Common myeloid progenitor, CD34-positive (primary cell): ENCODE data around the gene INPPL1.

Experiments used
- CTCF ChIA-PET: fragments of 350-600 bp; sonication (Branson Sonifier 250); formaldehyde crosslinking; loops from one replicate; lab custom pipeline; 2021; ENCODE audit warnings: antibody characterized with exemption; lab: Charles Lee
- POLR2A ChIA-PET: fragments of 350-600 bp; sonication (Branson Sonifier 250); formaldehyde crosslinking; loops from one replicate; lab custom pipeline; 2021; ENCODE audit warnings: antibody characterized with exemption; lab: Charles Lee
- DNase-seq, 3 donors: peaks; one replicate each; pipeline versions ENCODE4 v3.0.0 to v3.0.0-alpha.2; 2013
- H3K27ac ChIP-seq, 2 experiments: 1 replicate in 1 of 2; 2 replicates in 1 of 2; pipeline ENCODE4 v1.7.0; 2013; ENCODE audit warnings: inconsistent platforms in 2 of 2, low read length in 2 of 2, mild to moderate bottlenecking in 2 of 2, low read depth in 1 of 2, moderate library complexity in 1 of 2; ENCODE audit not compliant: severe bottlenecking in 2 of 2, insufficient read depth in 1 of 2, poor library complexity in 1 of 2
- H3K27me3 ChIP-seq, 5 experiments: replicated peaks in 2 of 5; 1 replicate in 3 of 5; 2 replicates in 2 of 5; pipeline versions ENCODE4 v1.6.1 to v1.7.0; 2013; ENCODE audit warnings: low read length in 4 of 5, mild to moderate bottlenecking in 2 of 5, moderate library complexity in 2 of 5, inconsistent platforms in 1 of 5; ENCODE audit not compliant: insufficient read depth in 5 of 5, control insufficient read depth in 4 of 5
- H3K36me3 ChIP-seq, 4 experiments: 1 replicate in 2 of 4; 2 replicates in 2 of 4; pipeline versions ENCODE4 v1.6.1 to v1.7.0; 2013; ENCODE audit warnings: low read length in 3 of 4, control low read depth in 1 of 4, mild to moderate bottlenecking in 1 of 4; ENCODE audit not compliant: control insufficient read depth in 4 of 4, insufficient read depth in 4 of 4
- H3K4me1 ChIP-seq, 4 experiments: 1 replicate in 3 of 4; 2 replicates in 1 of 4; pipeline versions ENCODE4 v1.6.1 to v1.7.1; 2013; ENCODE audit warnings: low read length in 3 of 4, mild to moderate bottlenecking in 3 of 4, control low read depth in 1 of 4, inconsistent platforms in 1 of 4, moderate library complexity in 1 of 4; ENCODE audit not compliant: control insufficient read depth in 4 of 4, insufficient read depth in 4 of 4; ENCODE audit errors: control extremely low read depth in 1 of 4
- H3K4me3 ChIP-seq, 7 experiments: 1 replicate in 4 of 7; 2 replicates in 3 of 7; pipeline versions ENCODE4 v1.5.1 to v1.7.0; 2013; ENCODE audit warnings: mild to moderate bottlenecking in 7 of 7, low read length in 6 of 7, moderate library complexity in 6 of 7, inconsistent platforms in 2 of 7, low read depth in 2 of 7, control low read depth in 1 of 7; ENCODE audit not compliant: insufficient read depth in 4 of 7, control insufficient read depth in 1 of 7; ENCODE audit errors: extremely low read depth in 1 of 7
- H3K9me3 ChIP-seq, 5 experiments: 1 replicate in 4 of 5; 2 replicates in 1 of 5; pipeline versions ENCODE4 v1.6.1 to v1.7.1; 2013; ENCODE audit warnings: low read length in 4 of 5, mild to moderate bottlenecking in 2 of 5, inconsistent platforms in 1 of 5, low read depth in 1 of 5, moderate library complexity in 1 of 5; ENCODE audit not compliant: control insufficient read depth in 4 of 5, insufficient read depth in 2 of 5; ENCODE audit errors: control extremely low read depth in 1 of 5
- WGBS: methylation state at CpG from one replicate; pipeline ENCODE4 v1.1.5; 2013; ENCODE audit not compliant: insufficient coverage; 5-methylcytosine and 5-hydroxymethylcytosine counted together

The INPPL1 gene

DNA sequence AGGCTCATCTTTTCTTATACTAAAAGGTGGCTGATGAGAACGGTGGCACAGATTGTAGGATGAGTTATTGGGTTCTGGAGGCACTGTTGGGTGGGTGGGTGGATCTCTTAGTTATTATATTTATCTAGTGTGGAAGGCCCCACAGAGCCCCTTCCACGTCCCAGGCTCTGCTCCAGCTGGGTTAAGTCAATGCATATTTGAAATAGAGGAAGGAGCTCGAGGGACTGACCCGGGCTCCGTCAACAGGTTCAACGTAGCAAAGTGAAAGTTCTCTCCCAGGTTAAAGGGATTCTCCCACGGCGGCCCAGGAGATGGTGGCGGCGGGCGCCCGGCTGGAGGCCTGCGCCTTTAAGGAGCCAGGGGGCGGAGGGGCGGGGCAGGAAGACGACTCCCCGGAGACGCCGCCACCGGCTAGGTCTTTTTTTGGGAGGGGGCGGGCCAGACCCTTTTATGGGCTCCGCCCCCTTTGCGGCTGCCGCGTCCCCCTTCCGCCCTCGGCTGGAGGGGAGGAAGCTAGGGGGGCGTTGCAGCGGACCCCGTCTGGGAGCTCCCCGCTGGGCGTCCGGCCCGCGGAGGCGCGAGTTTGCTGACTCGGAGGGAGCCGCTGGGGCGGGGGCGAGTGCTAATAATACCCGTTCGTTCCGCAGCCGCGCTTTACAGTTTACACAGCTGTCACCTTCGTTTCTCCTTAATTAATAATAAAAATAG, 1.5 kb upstream of the INPPL1 start:
- Histone ChIP-seq H3K27ac (peak overlapping the region; percentile 50 to 85), H3K4me3 (peak overlapping the region; percentile 61 to 95 (median 86)), H3K9me3 (no peaks in the 10 kb centered on the region), H3K4me1 (peaks cover 10 to 53% (median 40%) of the 10 kb centered on the region in 4 experiments), H3K27me3 (no peaks in the 10 kb centered on the region), H3K36me3 (peaks cover under 1 to 18% (median 9%) of the 10 kb centered on the region in 4 experiments)
- peak; percentile 95 to 98 (median 97) for DNase-seq
- 0% methylated on average over 30 of the region's 47 CpGs for WGBS
- ChIA-PET POLR2A (interaction anchor here (0.6 to 1.8 kb wide), 5 partner anchors 111 to 232 kb away, joined by 3 to 5 read pairs (median 4); partner anchors contain the start of gene ANAPC15), CTCF (interaction anchor here (0.6 to 4.5 kb wide), 7 partner anchors 12 to 79 kb away, joined by 3 to 27 read pairs (median 4); no protein-coding TSS in a partner anchor)

GRCh38 chr11:72223615-72224563, 678 bp upstream of the INPPL1 start:
- peaks cover 2 to 26% (median 16%) of the 10 kb centered on the region in 4 experiments for H3K36me3 ChIP-seq
- DNase-seq = peak; percentile 52 to 76 (median 68)
- ChIA-PET POLR2A (interaction anchor here (0.6 to 1.8 kb wide), 4 partner anchors 112 to 233 kb away, joined by 3 to 5 read pairs (median 4); partner anchors contain the start of gene ANAPC15), CTCF (interaction anchor here (1.0 to 4.5 kb wide), 4 partner anchors 11 to 80 kb away, joined by 4 to 27 read pairs (median 4); no protein-coding TSS in a partner anchor)
- H3K4me1 ChIP-seq = peaks cover 8 to 45% (median 33%) of the 10 kb centered on the region in 4 experiments
- H3K9me3 ChIP-seq = no peaks in the 10 kb centered on the region
- peak overlapping the region; percentile 61 to 95 (median 86) for H3K4me3 ChIP-seq
- H3K27ac ChIP-seq = peak overlapping the region; percentile 61 to 85
- H3K27me3 ChIP-seq = no peaks in the 10 kb centered on the region
- WGBS = 0% methylated on average over 65 of the region's 84 CpGs

DNA sequence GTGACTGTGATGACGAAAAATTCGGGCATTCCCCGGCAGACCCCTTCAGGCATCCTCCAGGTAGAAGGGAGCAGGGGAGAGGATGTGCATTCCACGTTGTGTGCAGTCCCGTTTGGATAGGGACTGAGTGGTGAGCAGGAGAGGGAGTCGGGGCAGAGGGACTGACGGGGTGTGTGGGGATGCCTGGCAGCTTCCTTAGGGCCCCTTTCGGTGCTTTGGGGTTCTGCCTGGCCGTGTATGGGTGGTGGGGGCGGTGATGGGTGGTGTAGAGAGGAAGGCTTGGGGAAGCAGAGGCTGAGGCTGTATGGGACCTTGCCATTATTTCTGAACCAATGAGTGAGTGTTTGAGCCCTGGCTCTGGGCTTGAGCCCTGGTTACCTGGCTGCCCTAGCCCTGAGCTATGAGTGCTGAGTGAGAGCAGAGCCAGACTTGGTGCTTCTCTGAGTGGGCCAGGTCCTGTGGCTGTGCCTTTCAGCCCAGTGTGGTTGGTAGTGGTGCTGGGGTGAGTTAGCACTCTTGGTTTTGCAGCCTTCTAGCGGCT, 914 bp downstream of the INPPL1 start:
- Histone ChIP-seq H3K27me3 (no peaks in the 10 kb centered on the region), H3K27ac (peak overlapping the region in 1 of 2 experiments; percentile 69), H3K9me3 (no peaks in the 10 kb centered on the region), H3K36me3 (peaks cover 2 to 42% (median 29%) of the 10 kb centered on the region in 4 experiments), H3K4me1 (peaks cover 8 to 45% (median 33%) of the 10 kb centered on the region in 4 experiments), H3K4me3 (peak overlapping the region; percentile 61 to 95 (median 86))
- DNase-seq = peak in 2 of 3 donors; percentile 56 to 62
- 3% methylated on average over 8 of the region's 11 CpGs for WGBS
- POLR2A ChIA-PET = no interaction called here
- CTCF ChIA-PET = interaction anchor here (1.3 to 4.5 kb wide), 4 partner anchors 12 to 107 kb away, joined by 3 to 27 read pairs (median 4); no protein-coding TSS in a partner anchor

- Histone ChIP-seq H3K27ac (no peak overlapping the region), H3K27me3 (no peaks in the 10 kb centered on the region), H3K9me3 (no peaks in the 10 kb centered on the region), H3K4me1 (peaks cover 8 to 33% (median 25%) of the 10 kb centered on the region in 4 experiments), H3K36me3 (peaks cover 4 to 54% (median 40%) of the 10 kb centered on the region in 4 experiments), H3K4me3 (no peak overlapping the region)
- CTCF ChIA-PET = interaction anchor here (1.9 to 4.5 kb wide), 2 partner anchors 10 to 16 kb away, joined by 4 to 27 read pairs; no protein-coding TSS in a partner anchor
- POLR2A ChIA-PET = interaction anchor here (0.6 kb wide), 1 partner anchor 43 kb away, joined by 3 read pairs; no protein-coding TSS in a partner anchor
- 100% methylated on average over 1 of the region's 5 CpGs for WGBS
- no peak for DNase-seq
Measured at GRCh38 chr11:72226701-72227100, 2.1 kb downstream of the INPPL1 start.

GRCh38 chr11:72227316-72228228, 3.0 kb downstream of the INPPL1 start:
- Histone ChIP-seq H3K27me3 (no peaks in the 10 kb centered on the region), H3K9me3 (no peaks in the 10 kb centered on the region), H3K36me3 (peaks cover 6 to 63% (median 49%) of the 10 kb centered on the region in 4 experiments), H3K4me3 (no peak overlapping the region), H3K27ac (no peak overlapping the region), H3K4me1 (peaks cover 3 to 24% (median 16%) of the 10 kb centered on the region in 4 experiments)
- POLR2A ChIA-PET = no interaction called here
- DNase-seq = no peak
- CTCF ChIA-PET = interaction anchor here (0.8 to 4.5 kb wide), 4 partner anchors 9 to 10 kb away, joined by 3 to 27 read pairs (median 6); no protein-coding TSS in a partner anchor
- 97% methylated on average over 13 of the region's 14 CpGs for WGBS
